ENCODE data around the gene SERPINB3.

SERPINB3 gene

DNA sequence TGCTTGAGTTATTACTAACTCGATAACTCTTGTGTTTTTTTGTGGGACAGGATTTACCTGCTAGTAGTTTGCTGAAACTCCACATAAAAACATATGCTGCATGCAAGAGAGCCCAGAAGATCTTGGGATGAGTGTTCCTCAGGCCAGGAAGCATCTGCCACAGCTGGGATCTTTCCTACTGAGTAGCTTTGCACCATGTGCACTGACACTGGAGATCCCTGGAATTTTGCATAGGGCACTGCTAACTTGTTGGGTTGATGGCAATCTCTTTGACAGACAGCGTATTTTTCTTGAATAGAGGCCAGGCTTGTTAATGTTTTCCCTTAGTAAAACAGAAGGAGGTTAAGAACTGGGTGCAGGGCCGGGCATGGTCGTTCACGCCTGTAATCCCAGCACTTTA is 40.3 kb upstream of the SERPINB3 start:
- H3K79me2 ChIP-seq, result no peaks in the 10 kb centered on the region
- no peak overlapping the region for H3K4me2 ChIP-seq (ENCODE audit: low read length)
- H3K27me3 ChIP-seq (ENCODE audit: control insufficient read depth, insufficient read depth, low read length), result no peaks in the 10 kb centered on the region
- no peak overlapping the region for H3K9ac ChIP-seq
- no peak overlapping the region for H3K4me3 ChIP-seq (ENCODE audit: low read depth, low read length)
- no peaks in the 10 kb centered on the region for H3K4me1 ChIP-seq
- H3K36me3 ChIP-seq (ENCODE audit: control insufficient read depth, insufficient read depth, low read length), result no peaks in the 10 kb centered on the region
- no peak overlapping the region for H2AFZ ChIP-seq
- H3K9me3 ChIP-seq (ENCODE audit: control insufficient read depth, low read length), result no peaks in the 10 kb centered on the region
- no peak overlapping the region for H3K27ac ChIP-seq
- TF ChIP-seq, protein P1, sequence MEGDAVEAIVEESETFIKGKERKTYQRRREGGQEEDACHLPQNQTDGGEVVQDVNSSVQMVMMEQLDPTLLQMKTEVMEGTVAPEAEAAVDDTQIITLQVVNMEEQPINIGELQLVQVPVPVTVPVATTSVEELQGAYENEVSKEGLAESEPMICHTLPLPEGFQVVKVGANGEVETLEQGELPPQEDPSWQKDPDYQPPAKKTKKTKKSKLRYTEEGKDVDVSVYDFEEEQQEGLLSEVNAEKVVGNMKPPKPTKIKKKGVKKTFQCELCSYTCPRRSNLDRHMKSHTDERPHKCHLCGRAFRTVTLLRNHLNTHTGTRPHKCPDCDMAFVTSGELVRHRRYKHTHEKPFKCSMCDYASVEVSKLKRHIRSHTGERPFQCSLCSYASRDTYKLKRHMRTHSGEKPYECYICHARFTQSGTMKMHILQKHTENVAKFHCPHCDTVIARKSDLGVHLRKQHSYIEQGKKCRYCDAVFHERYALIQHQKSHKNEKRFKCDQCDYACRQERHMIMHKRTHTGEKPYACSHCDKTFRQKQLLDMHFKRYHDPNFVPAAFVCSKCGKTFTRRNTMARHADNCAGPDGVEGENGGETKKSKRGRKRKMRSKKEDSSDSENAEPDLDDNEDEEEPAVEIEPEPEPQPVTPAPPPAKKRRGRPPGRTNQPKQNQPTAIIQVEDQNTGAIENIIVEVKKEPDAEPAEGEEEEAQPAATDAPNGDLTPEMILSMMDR (IDR thresholded peaks at IDR 0.05), result no peak

- Histone ChIP-seq H3K9ac (no peak overlapping the region), H3K4me3 (ENCODE audit: low read depth, low read length) (no peak overlapping the region), H2AFZ (no peak overlapping the region), H3K27me3 (ENCODE audit: control insufficient read depth, insufficient read depth, low read length) (no peaks in the 10 kb centered on the region), H3K79me2 (no peaks in the 10 kb centered on the region), H3K4me2 (ENCODE audit: low read length) (no peak overlapping the region), H3K27ac (no peak overlapping the region), H3K9me3 (ENCODE audit: control insufficient read depth, low read length) (no peaks in the 10 kb centered on the region), H3K4me1 (no peaks in the 10 kb centered on the region), H3K36me3 (ENCODE audit: control insufficient read depth, insufficient read depth, low read length) (no peaks in the 10 kb centered on the region)
- TF ChIP-seq, protein P1 (IDR thresholded peaks at IDR 0.05), result no peak
These were observed 38.8 kb upstream of the SERPINB3 start for GRCh38 chr18:63700501-63700900.

- no peak overlapping the region for H3K4me3 ChIP-seq (ENCODE audit: low read depth, low read length)
- H2AFZ ChIP-seq, result no peak overlapping the region
- TF ChIP-seq, protein P1 (IDR thresholded peaks at IDR 0.05), result no peak
- H3K27ac ChIP-seq, result no peak overlapping the region
- H3K4me2 ChIP-seq (ENCODE audit: low read length), result no peak overlapping the region
- no peaks in the 10 kb centered on the region for H3K4me1 ChIP-seq
- no peaks in the 10 kb centered on the region for H3K27me3 ChIP-seq (ENCODE audit: control insufficient read depth, insufficient read depth, low read length)
- no peaks in the 10 kb centered on the region for H3K79me2 ChIP-seq
- H3K36me3 ChIP-seq (ENCODE audit: control insufficient read depth, insufficient read depth, low read length), result no peaks in the 10 kb centered on the region
- H3K9me3 ChIP-seq (ENCODE audit: control insufficient read depth, low read length), result no peaks in the 10 kb centered on the region
- no peak overlapping the region for H3K9ac ChIP-seq
These were observed 35.5 kb upstream of the SERPINB3 start for GRCh38 chr18:63697097-63697660.

- H3K36me3 ChIP-seq (ENCODE audit: control insufficient read depth, insufficient read depth, low read length), result no peaks in the 10 kb centered on the region
- H2AFZ ChIP-seq, result no peak overlapping the region
- H3K4me3 ChIP-seq (ENCODE audit: low read depth, low read length), result no peak overlapping the region
- H3K9ac ChIP-seq, result no peak overlapping the region
- H3K4me1 ChIP-seq, result no peaks in the 10 kb centered on the region
- TF ChIP-seq, protein P1 (IDR thresholded peaks at IDR 0.05), result no peak
- no peaks in the 10 kb centered on the region for H3K9me3 ChIP-seq (ENCODE audit: control insufficient read depth, low read length)
- H3K79me2 ChIP-seq, result no peaks in the 10 kb centered on the region
- no peaks in the 10 kb centered on the region for H3K27me3 ChIP-seq (ENCODE audit: control insufficient read depth, insufficient read depth, low read length)
- H3K27ac ChIP-seq, result no peak overlapping the region
- no peak overlapping the region for H3K4me2 ChIP-seq (ENCODE audit: low read length)
These were observed 27.4 kb upstream of the SERPINB3 start for GRCh38 chr18:63689064-63689463.

DNA sequence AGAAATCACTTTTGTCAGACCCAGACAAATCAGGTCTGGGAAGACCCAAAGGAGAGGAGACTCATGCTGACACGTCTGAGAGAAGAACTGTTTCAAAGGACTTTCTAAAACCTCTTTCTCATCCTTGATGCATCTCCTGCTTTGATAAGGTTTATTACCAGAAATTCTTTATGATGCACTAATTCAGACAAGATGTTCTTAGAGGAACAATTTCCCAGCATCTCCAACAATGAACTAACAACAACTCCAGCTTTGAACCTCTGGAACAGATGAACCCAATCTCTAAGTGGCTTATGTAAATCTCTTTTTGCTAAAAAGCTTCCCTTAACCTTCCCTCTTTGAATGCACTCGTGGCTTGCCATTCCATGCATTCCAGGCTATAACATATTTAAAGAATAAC is 25.2 kb upstream of the SERPINB3 start:
- H3K36me3 ChIP-seq (ENCODE audit: control insufficient read depth, insufficient read depth, low read length), result no peaks in the 10 kb centered on the region
- no peak overlapping the region for H2AFZ ChIP-seq
- no peaks in the 10 kb centered on the region for H3K4me1 ChIP-seq
- no peaks in the 10 kb centered on the region for H3K9me3 ChIP-seq (ENCODE audit: control insufficient read depth, low read length)
- H3K4me3 ChIP-seq (ENCODE audit: low read depth, low read length), result no peak overlapping the region
- no peak overlapping the region for H3K4me2 ChIP-seq (ENCODE audit: low read length)
- H3K27ac ChIP-seq, result no peak overlapping the region
- H3K27me3 ChIP-seq (ENCODE audit: control insufficient read depth, insufficient read depth, low read length), result no peaks in the 10 kb centered on the region
- no peaks in the 10 kb centered on the region for H3K79me2 ChIP-seq
- H3K9ac ChIP-seq, result no peak overlapping the region
- TF ChIP-seq, protein P1 (IDR thresholded peaks at IDR 0.05), result no peak
